GM21737 (cell line): Measurements from ENCODE around the gene LATS1.
"Not testable (repeated sequence)": the region's sequence is repeated elsewhere in the genome, so short reads cannot be mapped to it uniquely, and the experiment has no call there.

Experiments used
- ATAC-seq: cut with Tn5 transposase; IDR thresholded peaks from one replicate; pipeline ENCODE4 v1.9.1; 2021; ENCODE audit warnings: mild to moderate bottlenecking, moderate library complexity; ENCODE audit not compliant: unreplicated experiment

LATS1 gene

GRCh38 chr6:149728499-149729234, 10.8 kb upstream of the LATS1 start:
- no peak for ATAC-seq

DNA sequence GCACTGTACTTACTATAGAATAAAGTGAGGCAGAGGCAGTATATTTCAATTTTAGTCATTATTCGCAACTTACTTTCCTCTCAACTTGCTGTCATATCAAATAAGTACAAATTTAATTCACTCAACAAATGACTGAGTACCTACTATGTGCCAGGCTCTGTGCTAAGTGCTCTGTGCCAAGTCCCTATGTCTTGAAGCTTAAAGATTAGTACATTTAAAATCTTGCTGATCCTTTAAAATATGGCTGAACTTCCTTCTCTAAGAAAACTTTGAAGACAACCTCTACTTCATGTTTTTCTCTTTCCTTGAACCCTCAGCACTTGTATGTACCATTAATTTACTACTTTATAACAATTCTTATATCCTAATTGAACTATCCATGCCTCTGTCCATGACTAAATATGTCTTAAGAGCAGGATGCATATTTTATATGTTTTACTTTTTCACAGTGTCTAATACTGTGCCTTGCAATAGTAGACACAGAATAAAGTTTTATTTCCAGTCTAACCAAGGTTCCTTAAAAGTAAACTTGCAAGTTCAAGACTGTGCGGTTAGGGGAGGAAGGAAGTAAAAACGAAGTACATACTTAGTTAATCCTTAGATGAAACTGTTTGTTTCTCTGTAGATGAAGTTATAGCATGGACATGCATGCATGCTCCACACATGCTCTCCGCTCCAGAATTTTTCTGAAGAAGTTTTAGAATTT, 10.0 kb upstream of the LATS1 start:
- no peak for ATAC-seq

- ATAC-seq, result no peak
Observed at GRCh38 chr6:149725785-149726184, 7.9 kb upstream of the LATS1 start.

DNA sequence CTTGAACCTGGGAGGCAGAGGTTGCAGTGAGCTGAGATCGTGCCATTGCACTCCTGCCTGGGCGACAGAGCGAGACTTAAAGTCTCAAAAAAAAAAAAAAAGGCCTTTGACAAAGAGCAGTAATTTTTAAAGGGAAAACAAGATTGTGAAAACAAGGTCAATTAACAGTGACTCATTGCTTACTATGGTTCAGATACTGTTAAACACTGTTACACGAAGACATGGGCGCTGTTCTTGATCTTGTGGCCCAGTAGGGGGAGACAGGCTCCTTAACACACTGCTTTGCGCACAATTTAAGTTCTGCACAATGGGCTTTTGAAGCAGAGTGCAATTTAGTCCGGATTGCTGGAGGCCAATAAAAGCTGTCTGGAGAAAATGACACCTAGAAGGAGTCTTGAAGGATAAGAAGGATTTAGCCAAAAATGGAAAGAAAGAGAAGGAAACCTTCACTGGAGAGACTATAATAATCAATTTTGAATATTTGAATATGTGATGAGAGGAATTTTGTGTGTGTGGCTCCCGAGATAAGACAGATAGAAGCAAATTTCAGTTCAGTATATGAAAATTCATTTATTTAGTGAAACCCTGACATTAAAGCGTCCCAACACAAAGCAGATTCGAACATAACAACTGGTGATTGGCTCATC, 6.0 kb upstream of the LATS1 start:
- no peak for ATAC-seq

- ATAC-seq, result no peak
Observed at GRCh38 chr6:149723262-149723661, 5.4 kb upstream of the LATS1 start.

DNA sequence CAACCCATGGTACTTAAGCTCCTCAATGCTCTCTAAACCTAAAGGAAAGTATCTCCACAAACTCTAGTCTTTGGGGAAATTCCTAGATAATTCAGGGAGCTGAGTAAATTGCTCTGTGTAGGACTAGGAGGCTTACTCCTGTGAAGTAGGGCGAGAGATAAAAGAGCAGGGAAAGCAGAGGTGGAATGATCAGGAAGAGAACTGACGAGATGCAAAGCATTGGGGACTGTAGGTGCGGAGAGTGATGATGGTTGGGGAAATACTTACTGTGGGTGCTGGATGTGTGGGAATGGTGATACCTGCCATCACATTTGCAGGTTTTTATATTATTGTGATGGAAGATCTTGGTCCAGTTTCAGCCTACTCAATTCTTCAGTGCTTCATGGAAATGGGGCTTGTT, 1.6 kb upstream of the LATS1 start:
- no peak for ATAC-seq

GRCh38 chr6:149717255-149717587, 680 bp downstream of the LATS1 start:
- peak; percentile 1 for ATAC-seq

DNA sequence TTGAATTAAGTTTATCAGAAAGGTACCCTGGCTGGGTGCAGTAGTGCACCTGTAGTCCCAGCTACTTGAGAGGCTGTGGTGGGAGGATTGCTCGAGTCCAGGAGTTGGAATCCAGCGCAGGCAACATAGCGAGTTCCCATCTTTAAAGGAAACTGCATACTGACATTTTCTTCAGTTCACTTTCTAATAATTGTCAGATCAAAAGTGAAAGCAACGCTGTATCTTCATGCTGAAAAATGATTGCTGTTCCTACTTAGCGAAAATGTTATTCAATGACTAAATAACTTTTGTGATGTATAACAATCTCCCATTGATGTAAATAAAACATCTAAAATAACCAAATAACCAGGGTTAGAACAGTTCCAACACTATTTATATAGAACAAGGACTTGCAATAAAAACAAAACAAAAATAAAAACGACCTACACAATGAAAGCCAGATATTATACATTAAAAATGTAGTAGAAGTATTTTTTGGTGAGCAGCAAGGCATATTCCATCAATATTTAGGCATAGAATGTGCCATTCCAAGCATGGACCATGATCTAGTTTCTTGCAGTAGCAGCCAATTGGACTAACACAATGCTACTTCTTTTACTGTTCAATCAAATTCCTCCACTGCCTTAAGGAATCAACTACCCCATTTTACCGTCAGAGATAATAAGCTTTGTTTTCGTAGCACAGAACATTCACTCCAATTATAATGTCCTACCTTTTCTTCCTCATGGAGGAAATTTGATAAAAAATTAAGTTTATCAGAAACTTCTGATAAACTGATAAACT, 1.5 kb downstream of the LATS1 start:
- no peak for ATAC-seq

- ATAC-seq, result no peak
Observed at GRCh38 chr6:149714442-149714841, 3.5 kb downstream of the LATS1 start.

GRCh38 chr6:149711711-149712110, 6.2 kb downstream of the LATS1 start:
- no peak for ATAC-seq

DNA sequence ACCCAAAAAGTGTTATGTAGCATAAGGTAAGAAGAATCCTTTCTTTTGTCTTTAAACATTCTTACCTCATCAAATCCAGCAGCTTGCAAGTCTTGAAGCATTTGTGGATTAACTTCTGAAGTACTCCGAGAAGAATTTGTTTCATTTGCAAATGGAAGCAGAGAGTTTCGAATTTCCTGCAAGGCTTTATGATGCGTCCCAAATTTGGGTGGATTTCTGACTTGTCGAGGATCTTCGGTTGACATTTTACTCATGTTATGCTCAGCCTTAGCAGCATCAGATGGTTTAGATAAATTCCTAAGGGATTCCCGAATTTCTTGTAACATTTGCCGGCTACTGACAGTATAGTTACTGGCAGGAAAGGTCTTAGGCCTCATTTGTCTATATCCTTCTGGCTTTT, 16.2 kb downstream of the LATS1 start:
- no peak for ATAC-seq

- ATAC-seq, result no peak
Observed at GRCh38 chr6:149699150-149699549, 18.8 kb downstream of the LATS1 start.

GRCh38 chr6:149698175-149698574, 19.7 kb downstream of the LATS1 start:
- no peak for ATAC-seq

- no peak for ATAC-seq
Observed at GRCh38 chr6:149696901-149697300, 21.0 kb downstream of the LATS1 start.

- no peak for ATAC-seq
Observed at GRCh38 chr6:149694921-149695320, 23.0 kb downstream of the LATS1 start.

DNA sequence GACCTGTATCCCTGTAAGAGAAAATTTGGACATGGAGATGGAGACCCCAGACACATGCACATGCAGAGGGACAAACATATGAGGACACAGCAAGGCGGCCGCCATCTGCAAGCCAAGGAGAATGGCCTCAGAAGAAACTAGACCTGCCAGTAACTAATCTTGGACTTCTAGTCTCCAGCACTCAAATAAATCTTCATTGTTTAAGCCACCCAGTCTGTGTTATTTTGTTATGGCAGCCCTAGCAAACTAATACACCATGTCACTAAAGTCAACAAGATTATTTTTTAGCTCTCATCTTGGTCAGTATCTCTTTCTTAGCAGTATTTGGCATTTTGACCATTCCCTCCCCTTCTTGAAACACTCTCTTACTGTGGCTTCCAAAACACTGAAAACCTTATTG, 26.7 kb downstream of the LATS1 start:
- no peak for ATAC-seq

- no peak for ATAC-seq
Observed at GRCh38 chr6:149686230-149686629, 31.7 kb downstream of the LATS1 start.

- no peak for ATAC-seq
Observed at GRCh38 chr6:149683256-149683859, 34.5 kb downstream of the LATS1 start.

DNA sequence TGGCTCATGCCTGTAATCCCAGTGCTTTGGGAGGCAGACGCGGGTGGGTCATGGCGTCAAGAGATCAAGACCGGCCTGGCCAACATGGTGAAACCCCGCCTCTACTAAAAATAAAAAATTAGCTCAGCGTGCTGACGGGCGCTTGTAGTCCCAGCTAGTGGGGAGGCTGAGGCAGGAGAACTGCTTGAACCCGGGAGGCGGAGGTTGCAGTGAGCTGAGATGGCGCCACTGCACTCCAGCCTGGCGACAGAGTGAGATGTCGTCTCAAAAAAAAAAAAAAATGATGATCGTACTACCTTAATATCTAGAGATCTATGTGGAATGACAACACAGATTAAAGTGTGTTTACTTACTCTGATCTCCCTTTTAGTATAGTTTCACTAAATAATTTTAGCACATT, 36.1 kb downstream of the LATS1 start:
- ATAC-seq, result not testable (repeated sequence)

DNA sequence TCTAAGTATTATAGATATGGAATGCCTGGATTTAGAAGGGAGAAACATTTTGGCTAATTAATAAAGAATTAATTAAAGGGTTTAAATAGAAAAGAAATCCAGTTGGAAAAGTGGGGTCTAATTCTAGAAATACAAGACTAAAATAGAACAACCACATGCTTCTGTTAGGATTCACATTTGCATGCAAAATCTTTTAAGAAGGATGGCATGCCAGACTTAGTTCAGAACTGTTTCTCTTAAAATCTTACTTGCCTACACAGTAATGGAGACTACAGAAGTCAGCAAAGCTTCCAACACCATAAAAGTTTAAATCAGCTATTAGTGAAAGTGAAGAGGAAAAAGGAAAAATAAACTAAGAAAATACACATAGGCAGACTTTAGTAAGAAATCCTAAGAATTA, 36.7 kb downstream of the LATS1 start:
- no peak for ATAC-seq

DNA sequence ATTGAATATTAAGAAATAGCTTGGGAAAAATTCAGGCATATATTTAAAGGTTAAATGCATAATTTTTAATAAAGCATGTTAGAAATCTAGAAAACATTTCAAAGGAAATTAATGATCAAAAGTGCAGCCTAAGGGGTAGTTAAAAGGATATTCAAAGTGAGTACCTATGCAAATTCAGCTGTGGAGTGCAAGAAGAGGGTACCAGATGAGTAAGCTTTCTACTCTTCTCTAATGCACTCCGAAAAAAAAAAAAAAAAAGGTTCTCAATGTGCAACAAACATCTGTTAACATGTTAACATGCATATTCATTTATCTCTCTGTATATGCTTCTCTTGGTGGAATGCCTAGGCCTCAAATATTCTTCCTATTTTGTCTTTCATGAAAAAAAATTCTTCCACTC, 37.4 kb downstream of the LATS1 start:
- no peak for ATAC-seq
